ENCODE results near the gene GALNT10. TPM values are rescaled to one million over a fixed set of nuclear protein-coding genes. Genes with fewer than 3 reads are reported as not detected.

GALNT10 gene
- total and polyA plus RNA-seq, 9 of the 15 experiments (the other 6 are each of a cell fraction or from before 2014, with no cell fraction given): 4.6 to 37.1 (median 13.3) TPM

DNA sequence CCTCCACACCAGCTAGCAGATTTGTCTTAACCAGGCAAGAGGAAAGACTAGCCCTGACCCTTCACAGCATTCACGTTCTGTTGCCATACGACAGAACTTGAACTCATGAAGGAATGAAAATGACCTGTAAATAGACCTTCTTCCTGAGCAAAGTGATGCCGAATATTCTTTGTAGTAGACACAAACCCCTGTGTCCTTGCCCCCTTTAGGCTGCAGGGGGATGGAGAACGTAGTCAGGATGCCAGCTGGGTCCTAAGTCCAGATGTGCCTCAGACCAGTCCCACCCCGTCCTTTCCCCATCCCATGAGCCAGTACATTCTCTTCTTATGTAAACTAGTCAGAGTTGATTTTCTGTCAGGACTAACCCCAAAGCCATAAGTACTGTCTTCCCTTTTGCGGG lies 151.1 kb downstream of the GALNT10 start:
- FAIRE-seq: no peak
- Histone ChIP-seq H3K9me1 (ENCODE audit: control insufficient read depth, insufficient read depth, low read length) (no peaks in the 10 kb centered on the region), H2AFZ (ENCODE audit: low read depth, low read length) (no peak overlapping the region), H3K79me2 (ENCODE audit: control insufficient read depth, insufficient read depth, low read length) (no peaks in the 10 kb centered on the region), H4K20me1 (replicated peaks; ENCODE audit: control insufficient read depth, insufficient read depth, low read length) (no peaks in the 10 kb centered on the region), H3K27me3 (ENCODE audit: control insufficient read depth in 2 of 2, insufficient read depth in 2 of 2, low read length in 2 of 2) (no peaks in the 10 kb centered on the region), H3K4me1 (replicated peaks in 1 of 2; ENCODE audit: control insufficient read depth in 2 of 2, insufficient read depth in 2 of 2, low read length in 2 of 2) (no peaks in the 10 kb centered on the region), H3K36me3 (ENCODE audit: control insufficient read depth, insufficient read depth, low read length) (no peaks in the 10 kb centered on the region; the same call in 2 of the 3 replicates), H3K27ac (ENCODE audit: extremely low read depth, low read depth, low read length) (no peak overlapping the region), H3K9me3 (replicated peaks; ENCODE audit: control insufficient read depth, insufficient read depth, low read depth, low read length) (no peaks in the 10 kb centered on the region), H3K4me3 (no peak overlapping the region), H3K4me2 (ENCODE audit: insufficient read depth, low read length) (no peak overlapping the region), H3K9ac (ENCODE audit: insufficient read depth in 1 of 2, low read depth in 2 of 2, low read length in 2 of 2) (no peak overlapping the region)
- 72% methylated on average over 6 of the region's 6 CpGs for WGBS (ENCODE audit: insufficient coverage, low coverage, missing lambda C conversion rate)
- no peak for DNase-seq (ENCODE audit: extremely low read depth in 1 of 4, low spot score in 3 of 4)
- intact Hi-C loops (cut with micrococcal nuclease): no loop called here
- no TSS peak for BruUV-seq (replicated peaks)
- ChIA-PET CTCF (ENCODE audit: low intra/inter-chr PET ratio) (no interaction called here), POLR2A (no interaction called here)
- in situ Hi-C loops (cut with MboI): no loop called here
- TF ChIP-seq ZNF253 (CRISPR knock-in tag; conservative IDR thresholded peaks at IDR 0.05) (no peak), HES1 (IDR thresholded peaks at IDR 0.05; ENCODE audit: low read depth) (no peak), HNRNPL (IDR thresholded peaks at IDR 0.05; ENCODE audit: low read depth, low read length) (no peak), ZSCAN29 (IDR thresholded peaks at IDR 0.05) (no peak), ARID2 (IDR thresholded peaks at IDR 0.05) (no peak), RBFOX2 (IDR thresholded peaks at IDR 0.05; ENCODE audit: low read depth, low read length) (no peak), ZNF347 (CRISPR knock-in tag; IDR thresholded peaks at IDR 0.05; ENCODE audit: low read depth) (no peak), E2F8 (IDR thresholded peaks at IDR 0.05; ENCODE audit: low read depth, partially characterized antibody) (no peak), ZC3H4 (CRISPR knock-in tag; IDR thresholded peaks at IDR 0.05; ENCODE audit: borderline replicate concordance) (no peak), SMARCE1 (IDR thresholded peaks at IDR 0.05) (no peak), TCF7L2 (IDR thresholded peaks at IDR 0.05; ENCODE audit: low read depth, low read length) (no peak), JUND (IDR thresholded peaks at IDR 0.05; ENCODE audit: borderline replicate concordance, low read depth, low read length) (no peak), JUND (tag; IDR thresholded peaks at IDR 0.05; ENCODE audit: borderline replicate concordance, low read depth, low read length) (no peak)
- TF ChIP-seq, protein P1, sequence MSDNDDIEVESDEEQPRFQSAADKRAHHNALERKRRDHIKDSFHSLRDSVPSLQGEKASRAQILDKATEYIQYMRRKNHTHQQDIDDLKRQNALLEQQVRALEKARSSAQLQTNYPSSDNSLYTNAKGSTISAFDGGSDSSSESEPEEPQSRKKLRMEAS (CRISPR knock-in tag; IDR thresholded peaks at IDR 0.05): no peak
- no peak for ATAC-seq

Measured in K562 (cell line).